A549 (cell line): Measurements from ENCODE around the gene NCOR2.

Experiments
- CHD2 ChIP-seq: fragments of 150-350 bp; IDR thresholded peaks from 2 replicates; pipeline ENCODE4 v1.6.1; 2014; ENCODE audit warnings: low read length; ENCODE audit not compliant: partially characterized antibody
- EP300 ChIP-seq, 2 experiments: fragments of >200 bp; sonication (Bioruptor Twin); formaldehyde crosslinking; IDR thresholded peaks; 2 replicates in 1 of 2; 3 replicates in 1 of 2; pipeline ENCODE4 v1.6.1; 2016 to 2017
- FOSB ChIP-seq: fragments of 250-450 bp; sonication (Bioruptor Pico); IDR thresholded peaks from 2 replicates; pipeline ENCODE4 v1.5.0; 2020; ENCODE audit warnings: mild to moderate bottlenecking, moderate library complexity
- POLR2A ChIP-seq: IDR thresholded peaks from 2 replicates; pipeline ENCODE4 v1.6.1; 2012; ENCODE audit warnings: mild to moderate bottlenecking, low read length
- POLR2AphosphoS2 ChIP-seq: conservative IDR thresholded peaks from 2 replicates; pipeline ENCODE4 v1.6.1; 2012; ENCODE audit warnings: low read length, improper control_type of control experiment, inconsistent platforms
- RNF2 ChIP-seq: fragments of 200-600 bp; sonication (generic); IDR thresholded peaks from 2 replicates; pipeline ENCODE4 v1.6.1; 2016; ENCODE audit warnings: low read depth, mild to moderate bottlenecking, antibody characterized with exemption, moderate library complexity, borderline replicate concordance
- TF ChIP-seq, protein P1 (sequence below): fragments of >200 bp; sonication (Bioruptor Twin); formaldehyde crosslinking; IDR thresholded peaks from 3 replicates; pipeline ENCODE4 v1.5.1; 2016
- TF ChIP-seq, protein P2 (sequence below): fragments of 200-600 bp; sonication (generic); IDR thresholded peaks from 2 replicates; pipeline ENCODE4 v1.6.1; 2016; ENCODE audit warnings: antibody characterized with exemption, mild to moderate bottlenecking, moderate library complexity
- TF ChIP-seq, protein P3 (sequence below): IDR thresholded peaks from 2 replicates; pipeline ENCODE4 v1.6.1; 2012; ENCODE audit warnings: low read depth, borderline replicate concordance
- TF ChIP-seq, protein P4 (sequence below): fragments of >200 bp; sonication (Bioruptor Twin); formaldehyde crosslinking; IDR thresholded peaks from 2 replicates; pipeline ENCODE4 v1.6.1; 2016

DNA sequence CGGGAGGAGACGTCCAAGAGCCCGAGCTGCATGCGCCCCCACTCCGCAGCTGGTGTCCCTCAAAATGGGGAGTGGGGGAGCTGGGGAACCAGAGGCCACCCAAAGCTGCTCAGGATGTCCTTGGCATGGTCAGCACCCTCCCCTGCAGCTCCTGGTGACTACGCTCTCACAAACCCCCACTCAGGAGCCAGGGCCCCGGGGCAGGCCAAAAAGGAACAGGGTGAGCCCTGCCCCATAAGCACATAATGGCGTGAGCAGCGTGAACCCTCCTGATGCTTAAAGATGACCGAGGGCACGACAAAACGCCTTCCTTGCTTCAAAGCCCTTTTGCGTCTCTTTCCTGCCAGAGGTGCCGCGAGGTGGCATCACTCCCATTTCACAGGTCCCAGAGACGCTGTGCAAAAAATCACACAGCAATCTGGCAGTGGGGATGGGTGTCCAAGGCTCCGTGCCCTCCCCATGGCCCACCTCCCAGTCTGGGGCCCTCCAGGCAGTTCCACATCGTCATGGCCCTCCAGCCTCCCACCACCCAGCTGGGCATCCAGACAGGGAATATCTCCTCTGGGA is 13.5 kb downstream of the NCOR2 start:
- TF ChIP-seq, protein P1, sequence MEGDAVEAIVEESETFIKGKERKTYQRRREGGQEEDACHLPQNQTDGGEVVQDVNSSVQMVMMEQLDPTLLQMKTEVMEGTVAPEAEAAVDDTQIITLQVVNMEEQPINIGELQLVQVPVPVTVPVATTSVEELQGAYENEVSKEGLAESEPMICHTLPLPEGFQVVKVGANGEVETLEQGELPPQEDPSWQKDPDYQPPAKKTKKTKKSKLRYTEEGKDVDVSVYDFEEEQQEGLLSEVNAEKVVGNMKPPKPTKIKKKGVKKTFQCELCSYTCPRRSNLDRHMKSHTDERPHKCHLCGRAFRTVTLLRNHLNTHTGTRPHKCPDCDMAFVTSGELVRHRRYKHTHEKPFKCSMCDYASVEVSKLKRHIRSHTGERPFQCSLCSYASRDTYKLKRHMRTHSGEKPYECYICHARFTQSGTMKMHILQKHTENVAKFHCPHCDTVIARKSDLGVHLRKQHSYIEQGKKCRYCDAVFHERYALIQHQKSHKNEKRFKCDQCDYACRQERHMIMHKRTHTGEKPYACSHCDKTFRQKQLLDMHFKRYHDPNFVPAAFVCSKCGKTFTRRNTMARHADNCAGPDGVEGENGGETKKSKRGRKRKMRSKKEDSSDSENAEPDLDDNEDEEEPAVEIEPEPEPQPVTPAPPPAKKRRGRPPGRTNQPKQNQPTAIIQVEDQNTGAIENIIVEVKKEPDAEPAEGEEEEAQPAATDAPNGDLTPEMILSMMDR, result no peak
- no peak for TF ChIP-seq EP300 (IDR thresholded peaks at IDR 0.05)
- no peak for TF ChIP-seq CHD2
- TF ChIP-seq, protein P2, sequence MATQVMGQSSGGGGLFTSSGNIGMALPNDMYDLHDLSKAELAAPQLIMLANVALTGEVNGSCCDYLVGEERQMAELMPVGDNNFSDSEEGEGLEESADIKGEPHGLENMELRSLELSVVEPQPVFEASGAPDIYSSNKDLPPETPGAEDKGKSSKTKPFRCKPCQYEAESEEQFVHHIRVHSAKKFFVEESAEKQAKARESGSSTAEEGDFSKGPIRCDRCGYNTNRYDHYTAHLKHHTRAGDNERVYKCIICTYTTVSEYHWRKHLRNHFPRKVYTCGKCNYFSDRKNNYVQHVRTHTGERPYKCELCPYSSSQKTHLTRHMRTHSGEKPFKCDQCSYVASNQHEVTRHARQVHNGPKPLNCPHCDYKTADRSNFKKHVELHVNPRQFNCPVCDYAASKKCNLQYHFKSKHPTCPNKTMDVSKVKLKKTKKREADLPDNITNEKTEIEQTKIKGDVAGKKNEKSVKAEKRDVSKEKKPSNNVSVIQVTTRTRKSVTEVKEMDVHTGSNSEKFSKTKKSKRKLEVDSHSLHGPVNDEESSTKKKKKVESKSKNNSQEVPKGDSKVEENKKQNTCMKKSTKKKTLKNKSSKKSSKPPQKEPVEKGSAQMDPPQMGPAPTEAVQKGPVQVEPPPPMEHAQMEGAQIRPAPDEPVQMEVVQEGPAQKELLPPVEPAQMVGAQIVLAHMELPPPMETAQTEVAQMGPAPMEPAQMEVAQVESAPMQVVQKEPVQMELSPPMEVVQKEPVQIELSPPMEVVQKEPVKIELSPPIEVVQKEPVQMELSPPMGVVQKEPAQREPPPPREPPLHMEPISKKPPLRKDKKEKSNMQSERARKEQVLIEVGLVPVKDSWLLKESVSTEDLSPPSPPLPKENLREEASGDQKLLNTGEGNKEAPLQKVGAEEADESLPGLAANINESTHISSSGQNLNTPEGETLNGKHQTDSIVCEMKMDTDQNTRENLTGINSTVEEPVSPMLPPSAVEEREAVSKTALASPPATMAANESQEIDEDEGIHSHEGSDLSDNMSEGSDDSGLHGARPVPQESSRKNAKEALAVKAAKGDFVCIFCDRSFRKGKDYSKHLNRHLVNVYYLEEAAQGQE, result no peak
- TF ChIP-seq POLR2A, result no peak
- TF ChIP-seq, protein P3, sequence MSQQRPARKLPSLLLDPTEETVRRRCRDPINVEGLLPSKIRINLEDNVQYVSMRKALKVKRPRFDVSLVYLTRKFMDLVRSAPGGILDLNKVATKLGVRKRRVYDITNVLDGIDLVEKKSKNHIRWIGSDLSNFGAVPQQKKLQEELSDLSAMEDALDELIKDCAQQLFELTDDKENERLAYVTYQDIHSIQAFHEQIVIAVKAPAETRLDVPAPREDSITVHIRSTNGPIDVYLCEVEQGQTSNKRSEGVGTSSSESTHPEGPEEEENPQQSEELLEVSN, result no peak
- TF ChIP-seq POLR2AphosphoS2, result no peak
- TF ChIP-seq RNF2, result no peak
- TF ChIP-seq, protein P4, sequence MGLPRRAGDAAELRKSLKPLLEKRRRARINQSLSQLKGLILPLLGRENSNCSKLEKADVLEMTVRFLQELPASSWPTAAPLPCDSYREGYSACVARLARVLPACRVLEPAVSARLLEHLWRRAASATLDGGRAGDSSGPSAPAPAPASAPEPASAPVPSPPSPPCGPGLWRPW, result no peak
- no peak for TF ChIP-seq FOSB (CRISPR knock-in tag)
